ENCODE results near the gene KBTBD4.

Gene KBTBD4

GRCh38 chr11:47523490-47524225 lies 55.1 kb downstream of the KBTBD4 start:
- no peak for DNase-seq

Measured in DMS153 (cell line).